ENCODE data around the gene POLR1C.
"Not testable (repeated sequence)": the region's sequence is repeated elsewhere in the genome, so short reads cannot be mapped to it uniquely, and the experiment has no call there.

Gene POLR1C

DNA sequence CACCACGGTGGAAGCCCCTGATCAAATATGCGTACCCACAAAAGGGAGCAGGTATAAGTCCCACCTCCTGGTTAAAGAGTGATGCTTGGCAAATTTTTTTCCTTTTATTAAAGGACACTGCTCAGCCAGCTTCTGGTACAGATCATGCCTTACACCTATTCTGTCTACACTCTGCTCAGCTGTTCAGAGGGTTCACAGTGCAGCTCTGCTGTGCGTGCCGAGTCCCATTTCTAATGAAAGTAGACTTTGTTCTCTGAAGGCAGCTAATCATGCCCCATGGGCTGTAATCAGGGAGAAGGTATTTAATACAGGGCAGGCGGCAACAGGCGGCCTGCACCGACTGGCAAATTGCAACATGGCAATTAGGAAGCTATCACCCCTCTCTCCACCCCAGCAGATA is 23.1 kb upstream of the POLR1C start:
- DNase-seq = no peak

DNA sequence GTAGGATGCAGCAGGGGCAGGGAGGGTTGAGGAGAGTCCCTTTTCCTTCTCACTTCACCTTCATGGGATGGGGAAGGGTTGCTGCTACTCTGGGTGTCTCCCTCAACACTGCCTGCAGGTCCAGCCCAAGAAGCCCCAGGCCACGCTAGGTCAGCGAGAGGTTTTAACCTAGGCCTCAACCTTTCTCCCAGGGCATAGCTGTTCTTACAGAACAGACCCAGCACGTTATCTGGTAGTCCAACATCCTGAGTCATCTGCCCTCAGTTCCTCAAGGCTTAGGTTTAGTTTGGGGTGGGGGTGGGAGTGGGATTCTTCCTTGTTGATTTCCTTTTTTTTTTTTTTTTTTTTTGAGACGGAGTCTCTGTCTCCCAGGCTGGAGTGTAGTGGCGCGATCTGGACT is 22.6 kb upstream of the POLR1C start:
- DNase-seq = no peak

DNA sequence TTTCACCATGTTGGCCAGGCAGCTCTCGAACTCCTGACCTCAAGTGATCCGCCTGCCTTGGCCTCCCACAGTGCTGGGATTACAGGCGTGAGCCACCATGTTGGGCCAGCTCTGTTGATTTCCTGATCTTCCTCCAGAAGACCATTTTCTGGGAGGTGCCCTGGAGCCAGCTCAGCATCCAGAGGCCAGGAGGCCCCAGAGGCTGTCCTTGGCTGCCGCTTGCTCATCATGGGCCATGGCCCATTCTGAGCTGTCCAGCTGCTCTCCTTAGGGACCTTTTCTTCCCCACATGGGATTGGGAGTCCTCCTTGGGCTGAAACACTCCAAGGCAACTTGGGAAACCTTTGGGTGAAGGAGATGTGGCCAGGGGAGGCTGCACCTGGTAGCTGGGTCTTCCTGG is 22.1 kb upstream of the POLR1C start:
- DNase-seq = no peak

DNA sequence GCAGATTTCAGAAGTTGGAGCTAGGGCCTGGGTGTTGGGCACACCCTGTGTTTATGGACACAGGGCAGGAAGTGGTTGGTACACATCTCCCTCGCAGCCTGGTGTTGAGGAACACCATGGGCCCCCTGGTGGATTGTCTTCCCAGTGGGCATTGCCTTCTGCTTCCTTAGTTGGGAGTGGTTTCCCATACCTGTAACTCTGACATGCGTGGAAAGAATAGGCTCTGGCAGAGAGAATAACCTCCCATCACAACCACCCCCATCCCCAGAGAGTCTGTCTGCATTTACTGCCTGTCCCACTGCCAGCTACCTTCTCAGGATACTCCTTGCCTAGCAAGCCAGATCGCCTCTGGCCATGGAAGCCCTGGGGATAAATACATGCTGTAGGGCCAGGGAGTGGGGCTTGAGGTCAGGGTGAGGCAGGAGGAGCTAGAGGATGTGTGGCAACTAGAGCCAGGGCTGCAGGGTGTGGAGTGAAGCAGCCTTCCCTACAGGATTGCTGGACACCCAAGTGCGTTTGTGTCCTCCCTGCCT is 21.4 kb upstream of the POLR1C start:
- DNase-seq = peak; percentile 49

DNA sequence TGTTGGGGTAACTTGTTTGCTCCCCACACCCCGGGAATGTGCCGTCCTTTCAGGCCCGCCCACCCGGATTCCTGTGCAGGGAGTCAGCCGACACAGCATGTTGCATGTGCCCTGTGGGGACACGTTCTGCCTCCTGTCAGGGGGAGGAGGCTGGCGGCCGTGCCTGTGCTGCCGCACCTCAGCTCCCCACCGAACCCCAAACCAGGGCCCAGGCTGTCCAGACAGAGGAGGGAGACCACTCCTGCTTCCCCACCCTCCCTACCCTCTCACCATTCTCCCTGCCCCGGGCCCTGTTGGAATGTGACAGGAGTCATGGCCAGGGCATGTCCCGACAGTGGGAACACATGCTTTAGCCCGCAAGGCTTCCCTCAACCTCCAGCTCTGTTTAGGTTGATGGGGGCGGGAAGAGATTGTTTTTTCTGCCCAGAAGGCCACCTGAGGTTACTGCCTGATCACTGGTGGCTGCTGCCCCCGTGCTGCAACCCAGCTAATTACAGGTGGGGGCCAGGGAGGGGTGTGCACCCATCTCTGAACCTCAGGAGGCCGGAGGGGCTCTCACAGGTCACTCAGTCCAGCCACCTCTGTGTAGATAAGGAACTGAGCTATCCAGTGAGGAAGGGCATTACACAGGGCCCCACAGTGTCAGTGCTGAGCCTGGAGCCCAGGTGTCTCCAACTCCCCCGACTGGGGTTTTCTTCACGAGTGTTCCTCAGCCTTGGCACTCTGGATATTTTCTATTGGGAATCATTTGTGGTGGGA is 20.3 kb upstream of the POLR1C start:
- DNase-seq = peak; percentile 25

DNA sequence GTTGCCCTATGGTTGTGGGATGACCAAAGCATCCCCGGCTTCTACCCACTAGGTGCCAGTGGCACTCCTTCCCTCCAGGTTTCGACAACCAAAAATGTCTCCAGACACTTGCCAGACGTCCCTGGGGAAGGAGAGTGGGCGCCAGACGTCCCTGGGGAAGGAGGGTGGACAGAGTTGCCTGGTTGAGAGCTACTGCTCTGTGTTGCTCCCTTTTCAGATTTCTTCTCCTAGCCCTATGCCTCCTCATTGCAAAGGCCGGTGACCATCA is 19.8 kb upstream of the POLR1C start:
- no peak for DNase-seq

DNA sequence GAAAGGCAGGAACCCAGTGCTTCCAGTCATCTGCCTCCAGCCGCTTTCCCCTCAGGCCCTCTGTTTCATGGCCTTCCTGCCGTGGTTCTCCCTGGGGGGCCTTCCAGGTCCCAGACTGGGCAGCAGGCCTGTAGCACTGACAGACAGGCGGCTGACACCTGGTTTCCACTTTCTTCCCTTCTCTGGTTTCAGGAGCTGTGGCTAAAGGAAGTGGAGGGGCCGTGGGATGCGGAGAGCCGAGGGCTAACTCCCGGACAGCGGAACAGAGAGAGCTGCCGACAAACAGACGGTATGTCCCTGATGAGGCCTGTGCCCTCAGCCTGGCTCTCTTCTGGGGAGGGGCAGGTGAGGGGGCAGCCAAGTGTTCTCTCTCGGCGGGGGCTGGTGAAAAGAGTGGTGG is 19.2 kb upstream of the POLR1C start:
- DNase-seq = no peak

DNA sequence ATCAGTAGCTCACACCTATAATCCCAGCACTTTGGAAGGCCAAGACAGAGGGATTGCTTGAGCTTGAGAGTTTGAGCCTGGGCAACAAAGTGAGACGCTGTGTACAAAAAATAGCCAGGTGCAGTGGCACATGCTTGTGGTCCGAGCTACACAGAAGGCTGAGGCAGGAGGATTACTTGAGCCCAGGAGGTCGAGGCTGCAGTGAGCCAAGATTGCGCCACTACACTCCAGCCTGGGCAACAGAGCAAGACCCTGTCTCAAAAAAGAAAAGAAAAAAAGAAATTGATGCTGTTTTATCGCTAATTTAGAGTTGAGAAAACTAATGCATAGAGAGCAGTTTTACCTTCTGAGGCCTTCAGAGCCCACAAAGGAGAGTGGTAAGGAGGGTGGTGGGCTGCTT is 18.6 kb upstream of the POLR1C start:
- DNase-seq = not testable (repeated sequence)

DNA sequence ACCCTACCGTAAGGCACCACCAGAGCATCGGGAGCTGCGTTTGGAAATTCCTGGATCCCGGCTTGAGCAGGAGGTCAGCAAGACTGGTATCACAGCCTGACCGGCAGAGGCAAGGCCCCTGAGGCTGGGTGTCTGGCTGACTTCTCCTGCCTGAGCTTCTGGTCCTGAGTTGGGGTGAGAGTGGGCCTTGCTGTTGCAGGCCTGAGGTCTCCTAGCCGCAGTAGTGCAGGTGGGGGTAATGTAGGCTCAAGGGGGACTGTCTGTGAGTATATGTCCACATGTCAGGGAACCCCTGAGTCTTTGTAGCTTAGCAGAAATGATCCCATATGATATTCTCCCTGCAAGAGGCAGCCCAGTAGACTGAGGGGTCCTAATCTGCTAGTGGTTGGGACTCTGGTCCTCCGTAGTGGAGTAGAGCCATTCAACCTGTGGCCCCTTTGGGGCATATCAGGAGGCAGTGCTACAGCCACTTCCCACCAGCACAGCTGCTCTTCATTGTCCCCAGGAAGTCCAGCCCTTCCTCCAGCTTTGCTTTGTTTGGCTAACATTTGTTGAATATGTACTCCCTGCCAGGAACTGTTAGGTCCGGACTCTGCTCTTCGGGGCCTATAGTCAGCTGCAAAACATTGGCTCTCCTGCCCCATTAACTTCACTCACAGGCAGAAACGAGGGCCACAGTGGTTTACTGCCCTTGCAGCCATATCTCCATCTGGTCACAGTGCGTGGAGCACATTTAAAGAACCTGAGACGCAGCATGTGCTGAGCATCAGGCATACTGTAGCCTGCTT is 17.7 kb upstream of the POLR1C start:
- DNase-seq = no peak

DNA sequence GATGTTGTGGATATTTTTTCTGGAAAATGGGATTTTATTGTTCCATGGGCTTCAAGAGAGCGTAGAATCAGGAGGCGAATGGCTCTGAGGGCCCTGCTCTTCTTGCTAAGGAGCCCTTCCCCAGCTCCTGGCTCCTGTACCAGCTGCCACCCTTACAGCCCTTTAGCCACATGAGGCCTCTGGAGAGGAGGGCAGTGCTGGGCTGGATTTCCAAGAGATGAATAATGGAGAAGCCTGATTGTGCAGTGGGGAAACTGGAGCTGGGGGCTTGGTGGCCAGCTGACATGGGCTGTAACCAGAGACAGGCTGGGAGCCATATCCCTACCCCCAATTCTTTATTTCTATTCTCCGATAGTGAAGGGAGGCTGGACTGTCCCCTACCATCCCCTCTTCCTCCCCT is 16.0 kb upstream of the POLR1C start:
- DNase-seq = no peak

DNA sequence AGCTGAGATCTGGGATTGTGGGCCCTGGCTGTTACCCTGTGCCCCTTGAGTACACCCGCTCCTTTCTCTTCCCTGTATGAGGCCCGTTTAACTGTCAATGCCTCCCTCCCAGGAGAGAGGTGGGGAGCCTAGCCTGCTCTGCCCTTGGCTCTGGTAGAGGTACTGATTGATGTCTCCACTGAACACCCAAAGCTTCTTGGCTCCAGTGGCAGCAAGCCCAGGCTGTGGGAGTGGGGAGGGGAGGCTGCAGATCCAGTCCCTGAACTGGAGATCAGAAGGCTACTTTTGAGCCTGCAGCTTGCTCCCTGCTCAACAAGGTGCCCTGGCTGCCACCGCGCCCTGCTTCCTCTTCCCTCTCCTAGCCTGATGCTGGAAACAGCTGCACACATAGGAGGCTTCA is 14.2 kb upstream of the POLR1C start:
- DNase-seq = no peak

DNA sequence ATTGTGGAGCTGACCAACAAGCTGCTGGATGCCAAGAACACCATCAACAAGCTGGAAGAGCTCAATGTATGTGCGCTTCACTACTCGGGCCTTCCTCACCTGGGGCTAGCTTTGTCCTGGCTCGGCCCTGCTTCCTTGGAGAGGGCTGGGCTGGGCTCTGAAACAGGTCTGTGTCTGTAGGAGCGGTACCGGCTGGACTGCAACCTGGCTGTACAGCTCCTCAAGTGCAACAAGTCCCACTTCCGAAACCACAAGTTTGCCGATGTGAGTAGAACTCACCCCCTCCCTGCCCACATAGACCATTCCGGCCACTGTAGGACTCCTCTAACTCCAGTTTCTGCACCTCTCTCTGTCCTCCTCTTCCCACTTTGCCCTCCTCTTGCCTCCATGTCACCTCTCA is 13.4 kb upstream of the POLR1C start:
- no peak for DNase-seq

DNA sequence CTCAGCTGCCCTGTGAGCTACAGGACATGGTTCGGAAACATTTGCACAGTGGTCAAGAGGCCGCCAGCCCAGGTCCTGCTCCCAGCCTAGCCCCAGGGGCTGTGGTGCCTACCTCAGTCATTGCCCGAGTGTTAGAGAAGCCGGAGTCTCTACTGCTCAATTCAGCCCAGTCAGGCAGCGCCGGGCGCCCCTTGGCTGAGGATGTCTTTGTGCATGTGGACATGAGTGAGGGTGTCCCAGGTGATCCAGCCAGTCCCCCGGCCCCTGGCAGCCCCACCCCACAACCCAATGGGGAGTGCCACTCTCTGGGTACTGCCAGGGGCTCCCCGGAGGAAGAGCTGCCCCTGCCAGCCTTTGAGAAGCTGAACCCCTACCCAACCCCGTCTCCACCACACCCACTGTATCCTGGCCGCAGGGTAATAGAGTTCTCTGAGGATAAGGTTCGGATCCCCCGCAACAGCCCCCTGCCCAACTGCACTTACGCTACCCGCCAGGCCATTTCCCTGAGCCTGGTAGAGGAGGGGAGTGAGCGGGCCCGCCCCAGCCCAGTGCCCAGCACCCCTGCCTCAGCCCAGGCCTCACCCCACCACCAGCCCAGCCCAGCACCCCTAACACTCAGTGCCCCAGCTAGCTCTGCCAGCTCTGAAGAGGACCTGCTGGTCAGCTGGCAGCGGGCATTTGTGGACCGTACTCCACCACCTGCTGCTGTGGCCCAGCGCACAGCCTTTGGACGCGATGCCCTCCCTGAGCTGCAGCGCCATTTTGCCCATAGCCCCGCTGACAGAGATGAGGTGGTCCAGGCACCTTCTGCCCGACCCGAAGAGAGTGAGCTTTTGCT is 11.9 kb upstream of the POLR1C start:
- no peak for DNase-seq

DNA sequence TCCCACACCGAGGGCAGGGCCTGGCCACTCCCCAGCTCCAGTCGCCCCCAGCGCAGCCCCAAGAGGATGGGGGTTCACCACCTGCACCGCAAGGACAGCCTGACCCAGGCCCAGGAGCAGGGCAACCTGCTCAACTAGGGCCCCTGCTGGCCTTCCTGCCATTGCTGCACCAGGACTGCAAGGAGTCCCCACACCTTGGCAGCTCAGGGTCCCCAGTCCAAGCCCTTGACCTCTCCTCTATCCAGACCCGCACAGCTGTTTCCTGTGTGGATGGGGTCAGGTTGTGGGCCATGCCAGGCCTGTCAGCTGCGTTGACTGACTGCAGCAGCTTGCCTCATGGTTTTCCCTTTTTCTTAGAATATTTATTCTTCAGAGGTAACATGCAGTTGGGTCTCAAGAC is 11.2 kb upstream of the POLR1C start:
- DNase-seq = no peak

DNA sequence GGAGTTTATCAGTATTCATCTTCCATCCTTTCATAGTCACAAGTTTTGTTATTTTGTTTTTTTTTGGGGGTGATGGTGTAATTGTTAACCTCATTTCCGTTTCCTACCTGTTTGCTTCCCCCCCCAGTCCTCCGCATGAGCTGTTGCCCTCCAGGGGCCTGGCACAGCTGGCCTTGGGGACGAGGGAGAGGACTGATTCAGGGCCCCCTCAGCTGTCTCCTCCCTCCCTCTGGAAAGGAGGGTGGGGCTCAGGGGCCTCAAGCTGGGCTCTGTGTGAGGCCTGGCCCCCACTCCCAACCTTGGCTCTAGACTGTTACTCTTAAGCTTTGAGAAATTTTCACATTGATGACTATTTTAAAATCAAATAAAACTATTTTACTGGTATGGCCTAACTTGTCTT is 10.7 kb upstream of the POLR1C start:
- DNase-seq = no peak

DNA sequence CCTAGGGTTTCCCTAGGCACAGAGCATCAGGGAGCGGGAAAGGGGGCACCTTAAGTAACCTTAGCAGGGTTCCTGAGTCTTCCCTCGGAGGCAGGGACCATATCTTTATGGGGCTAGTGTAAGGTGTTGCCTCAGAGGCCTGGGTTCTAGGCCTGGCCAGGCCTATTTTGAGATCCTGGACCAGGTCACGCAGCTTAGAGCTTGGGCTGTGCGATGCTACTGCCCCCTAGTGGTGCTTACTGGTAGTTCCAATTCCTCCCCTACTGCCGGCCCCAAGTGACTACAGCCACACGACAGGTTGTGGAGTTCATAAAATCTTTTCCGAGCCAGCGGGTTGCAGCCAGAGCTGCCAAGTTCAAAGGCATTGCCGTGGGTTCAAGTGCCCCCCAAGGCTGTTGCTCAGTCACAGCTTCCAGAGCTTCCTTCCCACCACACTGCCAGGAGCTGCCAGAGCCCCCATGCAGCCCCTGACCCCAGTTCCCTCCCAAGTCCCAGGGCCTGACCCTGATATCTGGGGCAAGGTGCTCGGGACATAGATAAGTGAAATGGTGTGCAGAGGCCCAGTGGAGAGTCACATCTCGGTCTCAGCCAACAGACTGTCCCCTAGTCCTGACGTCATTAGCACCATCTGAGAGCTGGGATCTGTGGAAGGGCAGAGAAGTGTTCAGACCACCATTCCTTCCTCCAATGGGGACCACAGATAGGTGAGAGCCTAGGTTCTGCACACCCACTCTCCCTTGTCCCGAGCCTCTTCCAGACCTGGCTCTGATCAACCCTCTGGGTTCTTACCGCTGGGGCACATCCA is 10.0 kb upstream of the POLR1C start:
- DNase-seq = peak; percentile 84

DNA sequence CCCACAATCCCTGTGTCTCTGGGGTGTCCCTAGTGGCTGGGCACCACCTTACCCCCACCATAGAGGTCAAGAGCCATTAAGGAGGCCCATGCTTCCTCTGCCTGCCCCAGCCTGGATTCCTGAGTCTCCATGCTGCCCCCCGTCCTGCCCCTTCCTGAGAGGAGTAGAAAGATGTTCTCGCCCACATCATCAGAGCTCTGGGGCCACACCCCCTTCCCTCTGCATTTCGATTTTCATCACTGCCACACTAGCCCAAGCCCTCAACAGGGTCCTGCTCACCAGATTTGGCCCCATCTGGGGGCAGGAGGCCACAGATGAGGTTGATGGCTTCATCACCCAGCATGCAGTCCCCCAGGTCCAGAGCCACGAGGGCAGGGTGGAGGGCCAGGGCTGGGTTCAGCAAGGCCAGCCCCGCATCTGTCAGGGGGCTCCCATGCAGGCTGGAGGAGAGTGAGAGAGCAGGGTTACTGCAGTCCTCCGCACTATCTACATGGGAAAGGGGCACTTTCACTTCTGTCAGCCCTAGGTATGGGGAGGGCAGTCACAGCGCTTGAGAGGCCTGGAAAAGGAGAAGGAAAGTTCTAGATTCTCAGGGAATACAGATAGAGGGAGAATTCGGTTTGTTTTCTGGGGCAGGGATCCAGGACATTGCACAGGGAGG is 8.3 kb upstream of the POLR1C start:
- DNase-seq = no peak

DNA sequence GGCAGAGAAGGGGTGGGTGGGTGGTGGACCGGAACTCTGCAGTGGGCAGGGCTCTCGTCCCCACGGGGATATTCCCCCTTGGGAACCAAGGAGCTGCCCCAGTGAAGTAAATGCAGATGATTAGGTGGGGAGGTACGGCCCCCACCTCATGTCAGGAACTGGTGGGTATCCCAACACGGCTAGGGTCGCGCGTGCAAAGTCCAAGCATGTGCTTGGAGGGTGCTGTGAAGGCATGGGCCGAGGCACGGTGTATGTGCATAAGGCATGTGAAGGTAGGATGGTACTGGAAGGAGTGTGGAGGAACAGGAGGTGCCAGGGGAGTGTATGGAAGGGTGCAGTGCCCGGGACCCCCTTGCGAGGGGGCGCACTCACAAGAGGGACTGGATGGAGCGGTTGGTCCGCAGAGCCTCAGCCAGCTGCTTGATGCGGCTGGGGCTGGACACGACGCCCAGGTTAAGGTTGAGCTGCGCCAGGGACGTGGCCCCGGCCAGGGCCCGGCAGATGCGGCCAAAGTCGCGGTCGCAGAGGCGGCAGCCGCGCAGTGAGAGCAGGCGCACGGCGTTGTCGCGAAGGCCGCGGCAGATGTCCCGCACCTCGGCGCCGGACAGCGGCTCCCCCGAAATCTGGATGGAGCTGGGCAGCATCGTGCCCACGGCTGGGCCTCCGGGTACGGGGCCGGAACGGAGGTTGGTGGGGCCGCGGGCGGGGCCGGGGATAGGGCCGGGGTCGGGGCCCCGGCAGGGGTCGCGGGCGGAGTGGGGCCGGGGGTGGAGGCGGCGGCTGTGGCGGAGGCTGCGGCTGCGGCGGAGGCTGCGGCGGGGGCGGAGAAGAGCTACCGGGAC is 7.5 kb upstream of the POLR1C start:
- DNase-seq = no peak

DNA sequence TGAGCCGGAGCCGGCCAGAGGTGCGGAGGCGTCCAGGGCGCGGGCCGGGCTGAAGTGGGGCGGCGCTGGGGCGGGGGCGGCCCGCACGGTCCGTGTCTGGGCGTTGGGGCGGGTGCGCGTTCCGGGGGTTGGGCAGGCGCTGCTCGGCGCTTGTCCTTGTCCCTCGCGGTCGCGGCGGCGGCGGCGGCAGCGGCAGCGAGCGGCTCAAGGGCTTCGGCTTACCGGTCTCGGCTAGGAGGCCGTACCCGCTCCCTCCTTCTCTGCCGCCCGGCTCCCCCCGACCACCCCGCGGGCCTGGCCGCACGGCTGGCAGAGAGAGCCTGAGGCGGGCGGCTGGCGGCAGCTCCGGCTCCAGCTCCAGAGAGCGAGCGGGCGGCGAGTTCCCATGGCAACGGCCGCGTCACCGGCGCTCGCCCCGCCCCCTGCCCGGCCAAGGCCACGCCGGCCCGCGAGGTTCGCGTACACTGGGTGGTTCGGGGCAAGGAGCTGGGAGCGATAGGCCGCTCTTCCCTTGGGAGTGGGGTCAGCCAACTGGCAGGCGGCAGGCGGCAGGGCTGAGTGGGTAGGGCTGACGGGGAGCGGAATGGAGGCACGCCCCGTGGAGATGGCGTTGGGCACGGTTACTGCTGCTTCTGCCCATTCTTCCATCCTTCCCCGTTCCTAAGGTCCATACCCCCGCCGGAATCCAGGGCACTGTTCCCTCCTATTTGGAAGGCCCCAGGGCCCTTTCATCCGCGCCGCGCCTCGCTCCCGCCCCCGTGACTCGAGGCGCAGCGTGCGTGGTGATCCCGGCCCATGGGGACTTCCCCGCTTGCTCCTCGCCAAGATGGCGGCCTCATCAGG is 6.7 kb upstream of the POLR1C start, which contains the start of gene LRRC73:
Gene LRRC73 (minus strand): TSS at position 363 of the 843 bp plus-strand sequence. CDS start 561 bp downstream, outside the sequence.
- peak; percentile 81 for DNase-seq

DNA sequence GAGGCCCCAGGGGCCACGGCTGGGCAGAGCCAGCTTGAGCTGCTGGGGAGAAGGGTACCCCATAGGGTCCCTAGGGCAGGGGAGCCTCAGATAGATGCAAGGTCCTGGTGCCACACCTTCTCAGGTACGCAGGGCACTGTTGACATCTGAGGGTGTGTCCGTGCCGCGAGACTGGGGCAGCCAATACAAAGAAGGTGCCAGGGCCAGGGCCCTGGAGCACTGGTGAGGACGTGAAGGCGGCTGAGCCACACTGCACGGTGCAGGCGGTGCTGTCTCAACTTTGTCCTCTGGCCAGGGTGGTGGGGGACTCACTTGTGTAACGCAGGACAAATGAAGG is 6.1 kb upstream of the POLR1C start:
- no peak for DNase-seq
